Central memory CD8-positive, alpha-beta T cell (primary cell): ENCODE data around the gene TLCD5.

ENCODE experiments used
- ATAC-seq: fragments of 150-1000 bp; cut with Tn5 transposase; replicated peaks from 2 replicates; pipeline ENCODE4 v1.10.0; 2022; ENCODE audit warnings: mild to moderate bottlenecking, moderate FRiP score, moderate number of reproducible peaks; ENCODE audit not compliant: poor library complexity, severe bottlenecking; ENCODE audit errors: extremely low read depth
- DNase-seq, 2 donors: peaks; one replicate each; pipeline ENCODE4 v3.0.0; 2021; ENCODE audit warnings: low spot score in 2 of 2
- H3K27ac Mint-ChIP-seq: one replicate; pipeline ENCODE4 v1.8.0; 2022; ENCODE audit warnings: low read depth, mild to moderate bottlenecking, moderate library complexity, mixed read lengths
- H3K27me3 Mint-ChIP-seq: one replicate; pipeline ENCODE4 v1.8.0; 2022; ENCODE audit warnings: mixed read lengths
- H3K36me3 Mint-ChIP-seq: one replicate; pipeline ENCODE4 v1.8.0; 2022; ENCODE audit warnings: mild to moderate bottlenecking, moderate library complexity, mixed read lengths; ENCODE audit not compliant: insufficient read depth
- H3K4me1 Mint-ChIP-seq: one replicate; pipeline ENCODE4 v1.8.0; 2022; ENCODE audit warnings: mixed read lengths
- H3K4me3 Mint-ChIP-seq: one replicate; pipeline ENCODE4 v1.8.0; 2022; ENCODE audit warnings: mild to moderate bottlenecking, moderate library complexity, mixed read lengths
- H3K9me3 Mint-ChIP-seq: one replicate; pipeline ENCODE4 v1.8.0; 2022; ENCODE audit warnings: mixed read lengths

TLCD5 gene

DNA sequence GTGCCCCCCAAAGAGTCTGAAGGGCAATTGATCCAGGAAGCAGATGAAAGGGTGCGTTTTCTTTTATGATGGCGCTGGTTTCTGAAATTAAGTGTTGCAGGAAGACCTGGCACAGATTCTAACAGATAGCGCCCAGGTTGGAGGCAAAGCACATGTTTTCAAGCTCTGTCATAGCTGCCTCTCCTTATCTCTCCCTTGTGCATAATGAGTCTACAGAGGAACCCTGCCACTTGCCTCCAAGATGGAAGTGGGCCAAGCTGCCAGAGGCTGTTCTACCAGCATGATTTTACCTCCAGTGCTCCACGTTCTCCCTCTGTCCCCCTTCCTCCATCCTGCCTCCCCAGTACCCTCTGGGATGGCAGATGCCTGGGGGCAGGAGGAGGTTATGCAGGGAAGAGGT lies 30.0 kb upstream of the TLCD5 start:
- H3K4me1 Mint-ChIP-seq: no peaks in the 10 kb centered on the region
- no peak for DNase-seq
- no peak overlapping the region for H3K4me3 Mint-ChIP-seq
- no peak for ATAC-seq
- no peaks in the 10 kb centered on the region for H3K9me3 Mint-ChIP-seq
- H3K27me3 Mint-ChIP-seq: peaks cover 95% of the 10 kb centered on the region
- H3K36me3 Mint-ChIP-seq: peaks cover 2% of the 10 kb centered on the region
- no peak overlapping the region for H3K27ac Mint-ChIP-seq

DNA sequence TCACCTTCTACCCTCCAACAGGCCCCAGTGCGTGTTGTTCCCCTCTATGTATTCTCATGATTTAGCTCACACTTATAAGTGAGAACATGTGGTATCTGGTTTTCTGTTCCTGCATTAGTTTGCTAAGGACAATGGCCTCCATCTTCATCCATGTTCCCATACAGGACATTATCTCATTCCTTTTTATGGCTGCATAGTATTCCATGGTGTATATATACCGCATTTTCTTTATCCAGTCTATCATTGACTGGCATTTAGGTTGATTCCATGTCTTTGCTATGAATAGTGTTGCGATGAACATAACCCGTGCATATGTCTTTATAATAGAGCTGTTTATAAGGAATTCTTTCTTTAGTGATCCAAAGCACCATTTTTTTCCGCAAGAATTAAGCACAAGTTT lies 28.5 kb upstream of the TLCD5 start:
- H3K36me3 Mint-ChIP-seq: peaks cover 2% of the 10 kb centered on the region
- H3K27me3 Mint-ChIP-seq: peaks cover 86% of the 10 kb centered on the region
- H3K27ac Mint-ChIP-seq: no peak overlapping the region
- no peaks in the 10 kb centered on the region for H3K9me3 Mint-ChIP-seq
- ATAC-seq (no peak), DNase-seq (no peak)
- H3K4me3 Mint-ChIP-seq: no peak overlapping the region
- no peaks in the 10 kb centered on the region for H3K4me1 Mint-ChIP-seq

- ATAC-seq (no peak), DNase-seq (no peak)
- H3K4me1 Mint-ChIP-seq: no peaks in the 10 kb centered on the region
- no peaks in the 10 kb centered on the region for H3K9me3 Mint-ChIP-seq
- peaks cover 2% of the 10 kb centered on the region for H3K36me3 Mint-ChIP-seq
- H3K27me3 Mint-ChIP-seq: peaks cover 79% of the 10 kb centered on the region
- no peak overlapping the region for H3K4me3 Mint-ChIP-seq
- H3K27ac Mint-ChIP-seq: no peak overlapping the region
Measured at GRCh38 chr11:120298461-120298860, 26.6 kb upstream of the TLCD5 start.

DNA sequence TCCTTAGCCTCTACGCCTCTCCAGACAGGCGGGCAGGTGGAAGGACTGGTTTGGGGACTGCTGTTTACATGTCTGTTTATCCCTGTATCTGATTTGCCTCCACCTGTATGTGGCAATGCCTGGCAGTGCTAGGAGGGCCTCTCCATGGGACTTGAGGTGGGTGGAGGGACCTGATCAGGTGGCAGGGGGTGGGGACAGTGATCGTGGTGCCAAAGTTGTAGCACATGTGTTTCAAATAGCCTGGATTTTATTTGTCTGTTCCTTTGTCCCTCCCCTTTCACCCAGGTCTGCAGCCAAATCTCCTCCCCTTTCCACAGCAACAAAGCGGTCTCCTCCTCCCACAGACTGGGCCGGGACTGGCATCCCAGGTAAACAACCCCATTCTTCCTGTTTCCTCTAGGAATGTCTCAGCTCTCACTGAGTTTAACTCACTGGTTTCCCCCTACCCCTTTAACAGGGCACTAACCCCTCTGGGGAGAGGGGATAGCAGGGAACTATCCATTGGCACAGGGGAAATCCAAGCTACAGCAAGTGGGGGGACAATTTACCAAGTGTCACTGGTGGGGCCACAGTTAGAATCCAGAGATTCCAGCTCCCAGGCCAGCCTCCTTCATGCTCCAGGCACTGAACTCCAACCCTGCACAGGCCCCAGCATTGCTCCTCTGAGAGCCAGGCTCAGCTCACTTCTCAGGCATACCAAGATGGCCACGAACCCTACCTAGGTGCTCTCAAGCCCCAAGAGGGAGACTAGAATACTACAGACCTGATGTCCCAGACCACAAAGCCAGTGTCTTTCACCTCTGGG lies 22.9 kb upstream of the TLCD5 start:
- Mint-ChIP-seq H3K4me1 (no peaks in the 10 kb centered on the region), H3K9me3 (no peaks in the 10 kb centered on the region), H3K4me3 (no peak overlapping the region), H3K27ac (no peak overlapping the region), H3K27me3 (peaks cover 58% of the 10 kb centered on the region), H3K36me3 (peaks cover under 1% of the 10 kb centered on the region)
- ATAC-seq (no peak), DNase-seq (no peak)

- no peak overlapping the region for H3K4me3 Mint-ChIP-seq
- no peaks in the 10 kb centered on the region for H3K4me1 Mint-ChIP-seq
- H3K9me3 Mint-ChIP-seq: no peaks in the 10 kb centered on the region
- peaks cover 49% of the 10 kb centered on the region for H3K27me3 Mint-ChIP-seq
- H3K36me3 Mint-ChIP-seq: no peaks in the 10 kb centered on the region
- DNase-seq: peak in 1 of 2 donors; percentile 46
- peak; percentile 32 for ATAC-seq
- H3K27ac Mint-ChIP-seq: no peak overlapping the region
Measured at GRCh38 chr11:120303004-120303637, 22.0 kb upstream of the TLCD5 start.

DNA sequence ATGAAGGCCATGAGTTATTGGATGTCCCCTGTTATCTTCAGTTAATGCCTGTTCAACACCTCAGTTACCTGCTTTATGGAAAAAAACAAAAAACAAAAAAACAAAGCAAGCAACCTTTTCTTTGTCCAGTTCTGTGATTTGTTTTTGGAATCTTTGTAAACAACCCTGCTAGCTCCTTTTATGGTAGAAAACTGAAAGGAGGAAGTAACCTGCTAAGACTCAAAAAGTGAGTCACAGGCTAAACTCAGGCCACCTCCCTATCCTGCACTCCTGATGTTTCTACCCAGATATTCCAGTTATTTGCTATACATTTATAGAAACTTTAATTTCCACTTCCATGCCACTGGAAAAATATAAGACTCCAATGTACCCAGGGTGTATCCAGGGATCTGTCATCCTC lies 20.6 kb upstream of the TLCD5 start:
- H3K4me3 Mint-ChIP-seq: no peak overlapping the region
- H3K4me1 Mint-ChIP-seq: no peaks in the 10 kb centered on the region
- DNase-seq (no peak), ATAC-seq (no peak)
- no peaks in the 10 kb centered on the region for H3K9me3 Mint-ChIP-seq
- H3K36me3 Mint-ChIP-seq: no peaks in the 10 kb centered on the region
- H3K27ac Mint-ChIP-seq: no peak overlapping the region
- H3K27me3 Mint-ChIP-seq: peaks cover 35% of the 10 kb centered on the region

GRCh38 chr11:120305286-120305685 lies 19.8 kb upstream of the TLCD5 start:
- Mint-ChIP-seq H3K27me3 (peaks cover 28% of the 10 kb centered on the region), H3K4me3 (no peak overlapping the region), H3K9me3 (no peaks in the 10 kb centered on the region), H3K27ac (no peak overlapping the region), H3K36me3 (no peaks in the 10 kb centered on the region), H3K4me1 (no peaks in the 10 kb centered on the region)
- no peak for ATAC-seq
- no peak for DNase-seq

DNA sequence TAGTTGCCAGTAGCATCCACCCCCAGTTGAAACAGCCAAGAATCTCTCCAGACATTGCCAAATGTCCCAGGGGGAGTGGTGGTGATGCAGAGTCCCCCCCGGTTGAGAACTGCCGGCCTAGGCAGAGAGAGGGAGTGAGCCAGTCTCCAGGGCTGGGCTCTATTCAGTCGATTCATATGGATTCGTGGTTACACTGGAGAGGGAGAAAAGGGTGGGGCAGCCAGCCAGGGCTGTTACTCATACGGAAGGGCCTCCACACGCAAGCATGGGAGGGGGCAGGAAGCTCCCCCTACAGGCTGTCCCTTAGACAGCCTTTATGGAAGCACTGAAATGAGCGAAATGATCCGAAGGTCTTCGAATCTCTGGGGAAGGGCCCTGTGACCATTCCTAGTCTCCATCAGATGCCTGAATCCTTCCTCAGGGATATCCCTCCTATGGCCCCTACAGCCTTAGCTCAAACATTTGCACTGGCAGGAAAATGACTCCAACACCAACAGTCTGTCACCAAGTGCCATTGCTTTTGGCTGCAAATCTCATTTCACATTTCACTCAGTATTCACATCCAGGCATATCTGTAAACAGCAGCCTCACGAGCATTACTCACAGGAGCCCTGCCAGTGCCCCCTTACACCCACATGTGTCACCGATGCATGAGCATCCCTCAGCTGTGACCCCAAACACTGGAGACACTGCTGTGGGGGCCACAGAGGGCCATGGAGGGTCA lies 18.4 kb upstream of the TLCD5 start:
- no peak for ATAC-seq
- DNase-seq: no peak
- Mint-ChIP-seq H3K4me3 (no peak overlapping the region), H3K36me3 (no peaks in the 10 kb centered on the region), H3K9me3 (no peaks in the 10 kb centered on the region), H3K27me3 (peaks cover 26% of the 10 kb centered on the region), H3K27ac (no peak overlapping the region), H3K4me1 (no peaks in the 10 kb centered on the region)

GRCh38 chr11:120307476-120307875 lies 17.6 kb upstream of the TLCD5 start:
- Mint-ChIP-seq H3K27me3 (peaks cover 18% of the 10 kb centered on the region), H3K36me3 (no peaks in the 10 kb centered on the region), H3K27ac (no peak overlapping the region), H3K4me3 (no peak overlapping the region), H3K4me1 (no peaks in the 10 kb centered on the region), H3K9me3 (no peaks in the 10 kb centered on the region)
- DNase-seq (no peak), ATAC-seq (no peak)

DNA sequence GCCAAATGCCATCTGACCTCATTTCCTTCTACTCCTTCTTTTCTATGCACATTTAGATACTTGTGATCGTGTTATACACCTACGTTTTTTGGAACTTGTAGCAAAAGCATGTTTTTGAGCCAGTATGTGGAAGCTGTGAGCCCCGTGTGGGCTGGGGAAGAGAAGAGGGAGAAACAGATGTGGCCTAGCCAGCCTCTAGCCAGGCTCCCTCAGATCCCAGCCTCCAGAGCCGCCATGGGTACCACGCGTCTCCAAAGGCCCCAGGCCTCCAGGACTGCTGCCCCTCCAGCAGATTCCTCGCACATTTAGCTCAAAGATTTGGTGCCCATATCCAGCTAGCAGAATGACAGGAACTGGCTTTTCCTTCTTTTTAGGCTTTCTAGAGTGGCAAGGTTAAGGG lies 17.0 kb upstream of the TLCD5 start:
- H3K4me1 Mint-ChIP-seq: no peaks in the 10 kb centered on the region
- no peaks in the 10 kb centered on the region for H3K36me3 Mint-ChIP-seq
- no peaks in the 10 kb centered on the region for H3K9me3 Mint-ChIP-seq
- no peak overlapping the region for H3K4me3 Mint-ChIP-seq
- H3K27ac Mint-ChIP-seq: no peak overlapping the region
- H3K27me3 Mint-ChIP-seq: peaks cover 17% of the 10 kb centered on the region
- DNase-seq (no peak), ATAC-seq (no peak)

GRCh38 chr11:120310870-120311269 lies 14.2 kb upstream of the TLCD5 start:
- Mint-ChIP-seq H3K36me3 (no peaks in the 10 kb centered on the region), H3K4me1 (no peaks in the 10 kb centered on the region), H3K27me3 (peaks cover 9% of the 10 kb centered on the region), H3K9me3 (no peaks in the 10 kb centered on the region), H3K27ac (no peak overlapping the region), H3K4me3 (no peak overlapping the region)
- ATAC-seq (no peak), DNase-seq (no peak)

- H3K27ac Mint-ChIP-seq: no peak overlapping the region
- ATAC-seq (no peak), DNase-seq (no peak)
- H3K9me3 Mint-ChIP-seq: no peaks in the 10 kb centered on the region
- H3K27me3 Mint-ChIP-seq: peaks cover 32% of the 10 kb centered on the region
- H3K4me3 Mint-ChIP-seq: no peak overlapping the region
- H3K36me3 Mint-ChIP-seq: no peaks in the 10 kb centered on the region
- H3K4me1 Mint-ChIP-seq: no peaks in the 10 kb centered on the region
Measured at GRCh38 chr11:120314861-120315260, 10.2 kb upstream of the TLCD5 start.
